Heart left ventricle (tissue), 16 donors: ENCODE results near the gene NDUFS1. TPM values are rescaled to one million over a fixed set of nuclear protein-coding genes. Genes with fewer than 3 reads are reported as not detected.
A peak's percentile ranks its signal among the peaks of the same experiment; 100 is the strongest.
"Not testable (repeated sequence)": the region's sequence is repeated elsewhere in the genome, so short reads cannot be mapped to it uniquely, and the experiment has no call there.

Experiments used
- ATAC-seq, 4 donors: fragments of 200-7000 bp; cut with Tn5 transposase; one replicate each; pipeline ENCODE4 v1.9.1; 2020 to 2022; ENCODE audit warnings: moderate library complexity in 4 of 4, mild to moderate bottlenecking in 3 of 4, moderate number of reproducible peaks in 1 of 4
- DNase-seq, 5 donors: peaks; one replicate each; pipeline ENCODE4 v3.0.0-alpha.2; 2020
- H3K27ac ChIP-seq, 12 donors: fragments of 200-600 bp; sonication (generic) in 4 of 12; one replicate each; pipeline versions ENCODE4 v1.5.0 to v1.8.0; 2016 to 2022; ENCODE audit warnings: mild to moderate bottlenecking in 2 of 12
- H3K27me3 ChIP-seq, 9 donors: fragments of 200-600 bp; sonication (generic) in 2 of 9; one replicate each; pipeline versions ENCODE4 v1.5.1 to v1.8.0; 2016 to 2022; ENCODE audit warnings: mild to moderate bottlenecking in 3 of 9
- H3K36me3 ChIP-seq, 9 donors: fragments of 200-600 bp; sonication (generic) in 2 of 9; one replicate each; pipeline versions ENCODE4 v1.5.0 to v1.8.0; 2018 to 2022; ENCODE audit warnings: mild to moderate bottlenecking in 2 of 9
- H3K4me1 ChIP-seq, 12 donors: fragments of 200-600 bp; sonication (generic) in 4 of 12; one replicate each; pipeline versions ENCODE4 v1.5.0 to v1.8.0; 2016 to 2022; ENCODE audit warnings: mild to moderate bottlenecking in 3 of 12
- H3K4me3 ChIP-seq, 12 donors: fragments of 200-600 bp; sonication (generic) in 4 of 12; one replicate each; pipeline versions ENCODE4 v1.5.0 to v1.8.0; 2017 to 2022; ENCODE audit warnings: mild to moderate bottlenecking in 9 of 12, moderate library complexity in 4 of 12
- H3K9me3 ChIP-seq, 12 donors: fragments of 200-600 bp; sonication (generic) in 4 of 12; one replicate each; pipeline versions ENCODE4 v1.5.0 to v1.8.0; 2016 to 2022; ENCODE audit warnings: mild to moderate bottlenecking in 1 of 12
- POLR2A ChIP-seq, 2 donors: fragments of 450-650 bp; IDR thresholded peaks; one replicate each; pipeline ENCODE4 v1.6.1; 2017; ENCODE audit warnings: antibody characterized with exemption in 2 of 2, mild to moderate bottlenecking in 2 of 2, moderate library complexity in 2 of 2
- WGBS, 4 donors: extraction: QIAGEN DNeasy Blood & Tissue Kit in 2 of 4; methylation state at CpG; one replicate each; pipeline versions ENCODE4 v1.1.5 to v1.1.7; 2013 to 2018; 5-methylcytosine and 5-hydroxymethylcytosine counted together
- intact Hi-C, 10 donors: fragments of 100-400 bp; cut with DNase I; formaldehyde crosslinking; loops; one replicate each; pipeline versions ENCODE4 v1.11.1 to v1.14.2; 2022
- polyA plus RNA-seq, 2 donors: library from polyadenylated mRNA; stranded (reverse); fragments of 200-250 nt; gene quantifications; one replicate each; pipeline ENCODE4 v1.2.3, GENCODE V29; 2013
- total RNA-seq, 9 donors: library from RNA; depleted of rRNA in 2 of 9; stranded (reverse); fragments of >200 nt in 2 of 9; fragmentation: NEBNext Ultra II Directional in 3 of 9; extraction: Animal tissue kit (Norgen Biotek cat#: 25700) in 3 of 9; gene quantifications; one replicate each; pipeline versions ENCODE4 v1.1.0 to v1.2.4, GENCODE V29; 2016 to 2023
- TF ChIP-seq, protein P1 (sequence below), 12 donors: fragments of 200-600 bp; sonication (generic) in 4 of 12; IDR thresholded peaks; one replicate each; pipeline versions ENCODE4 v1.5.0 to v1.8.0; 2018 to 2022; ENCODE audit warnings: antibody characterized with exemption in 12 of 12, mild to moderate bottlenecking in 5 of 12
- donor health status: ischemic (EF 13 %, LVEDD 7.1; RV severe dilation, severe dysfunction).
- donor health status: healthy with polysubstance abuse.
- donor health status: DM: no; HTN: yes; CAD: no.
- donor health status: DM: no; HTN: no; CAD: no.
- donor health status: ischemic (EF 25% LVEDD 6.9; RV normal size, moderate dysfunction).
- donor health status: ischemic (EF 25% LVEDD 5.7; RV mildly dilated, moderate dysfunction).
- donor health status: healthy.
- donor health status: DM: yes; HTN: yes; CAD: no.
- donor health status: ischemic (EF 35%, LVEDD 5.7; RV mildly dilated, moderate dysfunction).
- donor health status: nonischemic (EF 11% LVEDD 7.7; RV severe dilation, severe dysfunction).
- donor health status: DM: yes; HTN: yes; CAD: no.
- donor health status: PGD.
- donor health status: ischemic (EF 29% LVEDD 5.4; RV normal size, mild dysfunction).
- donor health status: nonischemic (EF 23%, LVEDD 6.1; RV moderate dilation, normal function).

Gene NDUFS1
- total and polyA plus RNA-seq, 11 donors, result 97.0 to 804 (median 489) TPM

DNA sequence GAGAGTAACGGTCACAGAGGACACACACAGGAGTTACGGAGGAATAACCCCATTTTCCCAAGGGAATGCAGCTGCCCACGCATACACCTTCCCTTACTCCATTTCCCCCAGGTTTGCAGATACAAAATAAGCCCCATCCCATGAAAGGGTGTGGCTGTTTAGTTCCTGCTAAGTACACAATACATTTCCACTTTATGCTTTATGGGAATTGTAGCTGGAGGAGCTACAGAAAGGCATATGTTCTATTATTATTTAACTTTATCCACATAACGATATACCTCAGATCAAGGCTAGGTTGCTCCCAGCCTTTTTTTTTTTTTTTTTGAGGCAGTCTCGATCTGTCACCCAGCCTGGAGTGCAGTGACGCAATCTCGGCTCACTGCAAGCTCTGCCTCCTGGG, 50.5 kb downstream of the NDUFS1 start:
- DNase-seq, result no peak
- H3K4me3 ChIP-seq, result no peak overlapping the region
- peaks cover 0 to 7% (median 0%) of the 10 kb centered on the region in 12 donors for H3K9me3 ChIP-seq
- H3K27me3 ChIP-seq, result no peaks in the 10 kb centered on the region
- no peak overlapping the region for H3K27ac ChIP-seq
- WGBS, 4 donors, result 72 to 84% (median 80%) methylated on average over 7 of the region's 7 CpGs
- peaks cover 0 to 25% (median 3%) of the 10 kb centered on the region in 9 donors for H3K36me3 ChIP-seq
- intact Hi-C loops, result no loop called here
- peaks cover 0 to 5% (median 0%) of the 10 kb centered on the region in 12 donors for H3K4me1 ChIP-seq
- TF ChIP-seq, protein P1, sequence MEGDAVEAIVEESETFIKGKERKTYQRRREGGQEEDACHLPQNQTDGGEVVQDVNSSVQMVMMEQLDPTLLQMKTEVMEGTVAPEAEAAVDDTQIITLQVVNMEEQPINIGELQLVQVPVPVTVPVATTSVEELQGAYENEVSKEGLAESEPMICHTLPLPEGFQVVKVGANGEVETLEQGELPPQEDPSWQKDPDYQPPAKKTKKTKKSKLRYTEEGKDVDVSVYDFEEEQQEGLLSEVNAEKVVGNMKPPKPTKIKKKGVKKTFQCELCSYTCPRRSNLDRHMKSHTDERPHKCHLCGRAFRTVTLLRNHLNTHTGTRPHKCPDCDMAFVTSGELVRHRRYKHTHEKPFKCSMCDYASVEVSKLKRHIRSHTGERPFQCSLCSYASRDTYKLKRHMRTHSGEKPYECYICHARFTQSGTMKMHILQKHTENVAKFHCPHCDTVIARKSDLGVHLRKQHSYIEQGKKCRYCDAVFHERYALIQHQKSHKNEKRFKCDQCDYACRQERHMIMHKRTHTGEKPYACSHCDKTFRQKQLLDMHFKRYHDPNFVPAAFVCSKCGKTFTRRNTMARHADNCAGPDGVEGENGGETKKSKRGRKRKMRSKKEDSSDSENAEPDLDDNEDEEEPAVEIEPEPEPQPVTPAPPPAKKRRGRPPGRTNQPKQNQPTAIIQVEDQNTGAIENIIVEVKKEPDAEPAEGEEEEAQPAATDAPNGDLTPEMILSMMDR (IDR thresholded peaks at IDR 0.05), result no peak
- no peak for TF ChIP-seq POLR2A (IDR thresholded peaks at IDR 0.05)
- ATAC-seq, result no peak

DNA sequence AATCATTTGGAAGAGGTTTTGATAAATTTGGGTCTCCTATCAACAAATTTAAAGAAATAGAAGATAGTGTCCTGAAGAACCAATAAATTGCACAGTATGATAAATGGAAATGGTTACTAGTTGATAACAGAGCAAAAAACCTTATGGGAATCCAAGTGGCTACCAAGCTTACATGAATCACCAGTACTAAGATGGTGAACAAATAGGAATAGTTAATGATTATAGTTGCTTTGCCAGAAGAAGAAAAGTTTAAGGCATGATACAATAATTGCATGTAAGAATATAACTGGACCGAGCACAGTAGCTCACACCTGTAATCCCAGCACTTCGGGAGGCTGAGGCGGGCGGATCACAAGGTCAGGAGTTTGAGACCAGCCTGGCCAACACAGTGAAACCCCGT, 53.7 kb downstream of the NDUFS1 start:
- no peak for TF ChIP-seq POLR2A (IDR thresholded peaks at IDR 0.05)
- TF ChIP-seq, protein P1 (IDR thresholded peaks at IDR 0.05), result no peak
- no peaks in the 10 kb centered on the region for H3K27me3 ChIP-seq
- 95 to 98% (median 97%) methylated on average over 5 of the region's 5 CpGs for WGBS, 4 donors
- intact Hi-C loops, result no loop called here
- ATAC-seq, result no peak
- H3K27ac ChIP-seq, result no peak overlapping the region
- DNase-seq, result no peak
- H3K9me3 ChIP-seq, result no peaks in the 10 kb centered on the region
- H3K4me1 ChIP-seq, result no peaks in the 10 kb centered on the region
- no peak overlapping the region for H3K4me3 ChIP-seq
- peaks cover 0 to 23% (median 0%) of the 10 kb centered on the region in 9 donors for H3K36me3 ChIP-seq

DNA sequence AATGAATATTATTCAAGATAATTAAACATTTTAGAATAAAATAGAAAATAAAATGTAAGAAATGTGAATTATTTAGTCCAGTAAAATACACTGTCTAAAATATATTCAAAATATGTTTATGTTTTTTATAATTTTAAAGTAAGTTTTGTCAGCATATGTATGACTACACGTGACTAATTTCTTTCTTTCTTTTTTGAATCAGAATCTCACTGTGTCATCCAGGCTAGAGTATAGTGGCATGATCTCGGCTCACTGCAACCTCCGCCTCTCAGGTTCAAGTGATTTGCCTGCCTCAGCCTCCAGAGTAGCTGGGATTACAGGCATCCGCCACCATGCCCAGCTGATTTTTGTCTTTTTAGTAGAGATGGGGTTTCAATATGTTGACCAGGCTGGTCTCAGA, 54.2 kb downstream of the NDUFS1 start:
- intact Hi-C loops, result no loop called here
- no peaks in the 10 kb centered on the region for H3K27me3 ChIP-seq
- no peaks in the 10 kb centered on the region for H3K9me3 ChIP-seq
- H3K4me3 ChIP-seq, result no peak overlapping the region
- no peak for DNase-seq
- TF ChIP-seq POLR2A (IDR thresholded peaks at IDR 0.05), result no peak
- TF ChIP-seq, protein P1 (IDR thresholded peaks at IDR 0.05), result no peak
- ATAC-seq, result no peak
- H3K36me3 ChIP-seq, result peaks cover 0 to 23% (median 0%) of the 10 kb centered on the region in 9 donors
- no peak overlapping the region for H3K27ac ChIP-seq
- 92 to 99% (median 95%) methylated on average over 4 of the region's 4 CpGs for WGBS, 4 donors
- no peaks in the 10 kb centered on the region for H3K4me1 ChIP-seq

DNA sequence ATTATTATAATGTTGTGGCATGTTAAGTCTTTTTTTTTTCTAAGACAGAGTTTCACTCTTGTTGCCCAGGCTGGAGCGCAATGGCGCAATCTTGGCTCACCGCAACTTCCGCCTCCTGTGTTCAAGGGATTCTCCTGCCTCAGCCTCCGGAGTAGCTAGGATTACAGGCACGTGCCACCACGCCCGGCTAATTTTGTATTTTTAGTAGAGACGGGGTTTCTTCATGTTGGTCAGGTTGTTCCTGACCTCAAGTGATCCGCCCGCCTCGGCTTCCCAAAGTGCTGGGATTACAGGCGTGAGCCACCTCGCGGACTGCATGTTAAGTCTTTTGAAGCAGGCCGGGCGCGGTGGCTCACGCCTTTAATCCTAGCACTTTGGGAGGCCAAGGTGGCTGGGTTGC, 60.4 kb downstream of the NDUFS1 start:
- WGBS, 4 donors, result 94 to 98% (median 94%) methylated on average over 15 to 19 of the region's 19 CpGs
- H3K9me3 ChIP-seq, ATAC-seq, H3K4me3 ChIP-seq, H3K27ac ChIP-seq, intact Hi-C loops, H3K4me1 ChIP-seq, H3K27me3 ChIP-seq: not testable (repeated sequence)
- peak in 4 of 5 donors; percentile 13 to 66 (median 31) for DNase-seq
- peaks cover 0 to 18% (median 0%) of the 10 kb centered on the region in 9 donors for H3K36me3 ChIP-seq

DNA sequence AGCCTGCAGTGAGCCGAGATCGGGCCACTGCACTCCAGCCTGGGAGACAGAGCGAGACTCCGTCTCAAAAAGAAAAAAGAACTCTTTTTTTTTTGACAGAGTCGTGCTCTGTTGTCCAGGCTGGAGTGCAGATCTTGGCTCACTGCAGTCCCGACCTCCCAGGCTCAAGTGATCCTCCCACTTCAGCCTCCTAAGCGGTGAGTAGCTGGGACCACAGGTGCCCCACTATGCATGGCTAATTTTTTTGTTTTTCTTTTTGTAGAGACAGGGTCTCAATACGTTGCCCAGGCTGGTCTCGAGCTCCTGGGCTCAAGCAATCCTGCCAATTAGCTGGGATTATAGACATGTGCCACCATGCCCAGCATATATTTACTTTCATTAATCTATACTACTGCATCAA, 60.8 kb downstream of the NDUFS1 start:
- 93 to 98% (median 95%) methylated on average over 9 of the region's 9 CpGs for WGBS, 4 donors
- H3K4me3 ChIP-seq, result no peak overlapping the region
- H3K4me1 ChIP-seq, result no peaks in the 10 kb centered on the region
- H3K27me3 ChIP-seq, result no peaks in the 10 kb centered on the region
- DNase-seq (no peak), ATAC-seq (no peak)
- TF ChIP-seq POLR2A (IDR thresholded peaks at IDR 0.05), result no peak
- TF ChIP-seq, protein P1 (IDR thresholded peaks at IDR 0.05), result no peak
- no peaks in the 10 kb centered on the region for H3K9me3 ChIP-seq
- H3K36me3 ChIP-seq, result peaks cover 0 to 22% (median 0%) of the 10 kb centered on the region in 9 donors
- intact Hi-C loops, result no loop called here
- H3K27ac ChIP-seq, result no peak overlapping the region
